Measurements from ENCODE around the gene RPS14. TPM values are rescaled to one million over a fixed set of nuclear protein-coding genes. Genes with fewer than 3 reads are reported as not detected.

Gene RPS14
- total and polyA plus RNA-seq, 9 of the 15 experiments (the other 6 are each of a cell fraction or from before 2014, with no cell fraction given): 1,824 to 5,983 (median 3,017) TPM

- TF ChIP-seq ETS2 (tag; IDR thresholded peaks at IDR 0.05; ENCODE audit: borderline replicate concordance, poor library complexity, severe bottlenecking) (no peak), CREB3L1 (IDR thresholded peaks at IDR 0.05; ENCODE audit: borderline replicate concordance, low read depth) (no peak), PHTF2 (CRISPR knock-in tag; IDR thresholded peaks at IDR 0.05) (no peak), RCOR1 (IDR thresholded peaks at IDR 0.05; ENCODE audit: borderline replicate concordance in 1 of 2, low read depth in 2 of 2, low read length in 2 of 2) (peak in 1 of 2 experiments; percentile 50; a peak in 2 of 4 replicates), ZNF165 (CRISPR knock-in tag; IDR thresholded peaks at IDR 0.05; ENCODE audit: borderline replicate concordance) (no peak), RNF2 (IDR thresholded peaks at IDR 0.05) (peak; percentile 67; the same call in 1 of the 2 replicates), IRF2 (CRISPR knock-in tag; IDR thresholded peaks at IDR 0.05) (no peak), ZNF263 (CRISPR knock-in tag; IDR thresholded peaks at IDR 0.05; ENCODE audit: borderline replicate concordance) (no peak), PTRF (tag; IDR thresholded peaks at IDR 0.05) (no peak), PATZ1 (CRISPR knock-in tag; IDR thresholded peaks at IDR 0.05; ENCODE audit: borderline replicate concordance) (no peak), ZNF778 (CRISPR knock-in tag; IDR thresholded peaks at IDR 0.05) (no peak), MYNN (IDR thresholded peaks at IDR 0.05) (no peak), MYNN (CRISPR knock-in tag; IDR thresholded peaks at IDR 0.05) (no peak), EP400 (IDR thresholded peaks at IDR 0.05) (no peak)
- TF ChIP-seq, protein P1, sequence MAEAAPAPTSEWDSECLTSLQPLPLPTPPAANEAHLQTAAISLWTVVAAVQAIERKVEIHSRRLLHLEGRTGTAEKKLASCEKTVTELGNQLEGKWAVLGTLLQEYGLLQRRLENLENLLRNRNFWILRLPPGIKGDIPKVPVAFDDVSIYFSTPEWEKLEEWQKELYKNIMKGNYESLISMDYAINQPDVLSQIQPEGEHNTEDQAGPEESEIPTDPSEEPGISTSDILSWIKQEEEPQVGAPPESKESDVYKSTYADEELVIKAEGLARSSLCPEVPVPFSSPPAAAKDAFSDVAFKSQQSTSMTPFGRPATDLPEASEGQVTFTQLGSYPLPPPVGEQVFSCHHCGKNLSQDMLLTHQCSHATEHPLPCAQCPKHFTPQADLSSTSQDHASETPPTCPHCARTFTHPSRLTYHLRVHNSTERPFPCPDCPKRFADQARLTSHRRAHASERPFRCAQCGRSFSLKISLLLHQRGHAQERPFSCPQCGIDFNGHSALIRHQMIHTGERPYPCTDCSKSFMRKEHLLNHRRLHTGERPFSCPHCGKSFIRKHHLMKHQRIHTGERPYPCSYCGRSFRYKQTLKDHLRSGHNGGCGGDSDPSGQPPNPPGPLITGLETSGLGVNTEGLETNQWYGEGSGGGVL (CRISPR knock-in tag; IDR thresholded peaks at IDR 0.05): no peak
- TF ChIP-seq, protein P2, sequence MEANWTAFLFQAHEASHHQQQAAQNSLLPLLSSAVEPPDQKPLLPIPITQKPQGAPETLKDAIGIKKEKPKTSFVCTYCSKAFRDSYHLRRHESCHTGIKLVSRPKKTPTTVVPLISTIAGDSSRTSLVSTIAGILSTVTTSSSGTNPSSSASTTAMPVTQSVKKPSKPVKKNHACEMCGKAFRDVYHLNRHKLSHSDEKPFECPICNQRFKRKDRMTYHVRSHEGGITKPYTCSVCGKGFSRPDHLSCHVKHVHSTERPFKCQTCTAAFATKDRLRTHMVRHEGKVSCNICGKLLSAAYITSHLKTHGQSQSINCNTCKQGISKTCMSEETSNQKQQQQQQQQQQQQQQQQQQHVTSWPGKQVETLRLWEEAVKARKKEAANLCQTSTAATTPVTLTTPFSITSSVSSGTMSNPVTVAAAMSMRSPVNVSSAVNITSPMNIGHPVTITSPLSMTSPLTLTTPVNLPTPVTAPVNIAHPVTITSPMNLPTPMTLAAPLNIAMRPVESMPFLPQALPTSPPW (CRISPR knock-in tag; IDR thresholded peaks at IDR 0.05): peak; percentile 57
Observed at GRCh38 chr5:150488519-150489359, 39.2 kb upstream of the RPS14 start (continued).
